NT2/D1 (cell line): ENCODE results near the gene SRP54.

Experiments
- SUZ12 ChIP-seq: IDR thresholded peaks from 2 replicates; pipeline ENCODE4 v1.6.1; 2011; ENCODE audit not compliant: insufficient read length, insufficient read depth; ENCODE audit errors: extremely low read depth
- YY1 ChIP-seq: IDR thresholded peaks from 2 replicates; pipeline ENCODE4 v1.6.1; 2011; ENCODE audit not compliant: insufficient read length, insufficient read depth

- no peak for TF ChIP-seq SUZ12
- no peak for TF ChIP-seq YY1
These were observed 45.4 kb upstream of the SRP54 start for GRCh38 chr14:34937442-34937841.
